GM19463 (cell line): ENCODE data around the gene AVPR2.

Source experiments
- ATAC-seq: cut with Tn5 transposase; IDR thresholded peaks from one replicate; pipeline ENCODE4 v1.9.1; 2021; ENCODE audit warnings: mild to moderate bottlenecking, moderate library complexity; ENCODE audit not compliant: unreplicated experiment

Gene AVPR2

DNA sequence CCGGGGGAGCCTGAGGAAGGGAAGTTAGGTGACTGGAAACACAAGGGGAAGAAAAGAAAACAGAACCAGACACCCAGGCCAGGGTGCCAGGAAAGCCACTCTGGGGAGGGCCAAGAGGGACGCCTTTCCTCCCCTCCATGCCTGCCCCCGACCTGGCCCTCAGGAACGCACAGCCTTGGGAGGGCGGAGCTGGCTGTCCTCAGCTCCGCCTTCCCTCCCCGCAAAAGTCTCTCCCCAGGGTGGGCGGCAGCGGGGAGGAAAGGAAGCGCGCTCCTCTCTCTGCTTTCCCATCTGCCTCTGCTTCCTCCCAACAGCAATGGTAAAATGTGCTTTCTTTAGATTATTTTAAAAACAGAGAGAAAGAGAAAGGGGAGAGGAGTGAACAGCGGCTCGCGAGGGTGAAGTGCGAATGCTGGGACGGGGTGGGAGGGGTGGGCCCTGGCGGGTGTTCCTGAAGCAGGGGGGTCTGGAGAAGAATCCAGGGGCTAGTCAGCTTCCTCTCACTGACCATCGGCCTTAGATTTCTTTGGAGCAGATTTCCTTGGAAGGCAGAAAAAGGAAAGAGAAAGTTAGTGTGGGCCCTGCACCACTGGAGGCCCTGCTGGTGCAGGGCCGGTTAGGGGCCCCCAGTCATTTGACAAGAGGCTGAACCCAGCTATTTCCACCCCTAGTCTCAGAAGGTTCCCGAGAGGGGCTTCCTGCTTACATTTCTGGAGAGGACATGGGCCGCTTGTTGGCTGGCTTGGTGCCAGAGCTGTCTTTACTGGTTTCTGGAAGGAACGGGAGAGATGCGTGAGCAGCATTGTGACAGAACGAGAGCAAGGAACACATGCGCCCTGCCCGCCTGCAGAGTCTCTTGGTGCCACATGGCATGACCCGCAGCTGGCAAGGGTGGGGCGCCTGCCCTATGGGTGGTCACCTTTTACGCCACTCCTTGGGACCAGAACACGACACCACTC lies 44.7 kb downstream of the AVPR2 start:
- ATAC-seq = no peak

GRCh38 chrX:153950127-153950526 lies 45.7 kb downstream of the AVPR2 start:
- ATAC-seq = no peak

DNA sequence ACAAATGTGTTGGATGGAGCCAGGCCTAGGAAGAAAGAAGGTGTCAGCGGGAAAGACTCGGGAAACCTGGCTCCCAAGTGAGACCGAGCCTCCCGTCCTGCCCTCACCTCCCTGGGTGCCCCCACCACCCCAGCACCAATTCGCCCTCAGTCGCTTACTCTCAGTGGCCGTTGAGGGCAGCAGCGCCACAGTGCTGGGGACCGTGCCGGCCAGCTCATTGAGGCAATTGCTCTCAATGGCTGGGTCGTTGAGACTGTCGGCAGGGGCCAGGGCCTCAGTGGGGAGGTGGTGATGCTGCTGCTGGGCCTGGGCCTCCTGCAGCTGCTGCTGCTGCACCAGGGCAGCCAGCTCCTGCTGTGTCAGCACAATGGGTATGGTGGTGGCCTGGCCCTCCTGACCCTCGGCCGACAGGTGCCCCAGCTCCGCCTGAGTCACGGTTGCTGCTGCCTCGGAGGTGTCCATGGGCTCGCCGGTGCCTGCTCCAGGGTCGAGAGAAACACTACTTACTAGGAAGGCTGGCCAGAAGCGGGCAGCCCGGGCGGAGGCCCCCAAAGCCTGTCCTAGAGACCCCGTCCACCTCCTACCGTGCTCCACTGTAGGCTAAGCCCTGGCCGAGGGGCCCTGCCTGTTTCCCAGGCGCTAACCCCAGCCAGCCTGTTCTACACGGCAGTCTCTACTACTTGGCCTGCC lies 47.4 kb downstream of the AVPR2 start:
- ATAC-seq = no peak

GRCh38 chrX:153952373-153953026 lies 48.0 kb downstream of the AVPR2 start:
- no peak for ATAC-seq

GRCh38 chrX:153953342-153953830 lies 48.9 kb downstream of the AVPR2 start:
- ATAC-seq = peak; percentile 69

DNA sequence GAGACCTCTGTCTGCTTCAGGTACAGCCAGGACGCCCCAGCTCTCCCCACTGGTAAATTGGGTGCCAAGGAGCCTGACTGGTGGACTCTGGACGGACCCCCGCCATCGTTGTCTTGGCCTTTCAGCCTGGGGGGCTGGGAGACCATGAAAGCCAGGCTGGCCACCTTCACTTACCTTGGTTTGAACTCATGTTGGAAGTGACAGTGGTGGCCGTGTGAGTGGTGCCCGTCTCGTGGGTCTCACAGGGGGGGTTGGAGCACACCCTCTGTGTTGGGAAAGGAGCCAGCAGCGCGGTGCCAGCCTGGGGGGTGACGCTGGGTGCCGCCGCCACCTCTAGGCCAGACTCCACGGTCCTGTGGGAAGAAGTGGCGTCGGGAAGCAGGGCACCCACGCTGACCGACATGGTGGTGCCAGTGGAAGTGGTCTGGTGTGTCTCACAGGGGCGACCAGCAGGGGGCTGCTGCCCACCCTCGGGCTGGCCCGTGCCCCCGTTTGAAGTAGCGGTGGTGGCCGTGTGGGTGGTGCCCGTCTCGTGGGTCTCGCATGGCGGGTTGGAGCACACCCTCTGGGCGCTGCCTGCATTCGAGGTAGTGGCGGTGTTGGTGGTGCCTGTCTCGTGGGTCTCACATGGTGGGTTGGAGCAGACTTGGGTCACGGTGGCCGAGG lies 49.6 kb downstream of the AVPR2 start:
- ATAC-seq = no peak

DNA sequence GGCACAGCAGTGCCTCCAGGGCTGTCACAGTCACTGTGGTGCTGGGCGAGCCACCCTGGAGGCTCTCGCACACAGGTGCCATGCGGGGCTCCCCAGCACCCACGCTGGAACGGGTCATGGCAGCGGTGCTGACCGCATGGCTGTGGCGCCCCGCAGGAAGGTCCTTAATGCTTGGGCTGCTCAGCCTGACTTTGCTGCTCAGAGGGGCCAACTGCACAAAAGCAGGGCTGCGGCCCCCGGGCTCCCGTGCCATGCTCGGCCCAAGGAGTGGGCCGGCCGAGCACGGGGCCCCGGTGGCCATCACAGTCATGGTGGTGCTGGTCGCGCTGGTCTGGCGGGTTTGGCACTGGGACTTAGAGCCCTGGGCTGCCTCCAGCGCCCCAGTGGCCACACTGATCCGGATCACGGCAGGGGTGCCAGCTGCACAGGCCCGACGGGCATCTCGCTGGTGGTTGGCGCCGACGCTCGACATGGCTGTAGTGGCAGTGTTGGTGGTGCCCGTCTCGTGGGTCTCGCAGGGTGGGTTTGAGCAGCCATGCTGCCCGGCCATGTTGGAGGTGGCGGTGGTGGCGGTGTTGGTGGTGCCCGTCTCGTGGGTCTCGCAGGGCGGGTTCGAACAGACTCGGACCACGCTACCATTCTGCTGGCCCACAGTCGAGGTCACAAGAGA lies 50.2 kb downstream of the AVPR2 start:
- no peak for ATAC-seq

GRCh38 chrX:153955228-153955732 lies 50.8 kb downstream of the AVPR2 start:
- ATAC-seq = no peak

DNA sequence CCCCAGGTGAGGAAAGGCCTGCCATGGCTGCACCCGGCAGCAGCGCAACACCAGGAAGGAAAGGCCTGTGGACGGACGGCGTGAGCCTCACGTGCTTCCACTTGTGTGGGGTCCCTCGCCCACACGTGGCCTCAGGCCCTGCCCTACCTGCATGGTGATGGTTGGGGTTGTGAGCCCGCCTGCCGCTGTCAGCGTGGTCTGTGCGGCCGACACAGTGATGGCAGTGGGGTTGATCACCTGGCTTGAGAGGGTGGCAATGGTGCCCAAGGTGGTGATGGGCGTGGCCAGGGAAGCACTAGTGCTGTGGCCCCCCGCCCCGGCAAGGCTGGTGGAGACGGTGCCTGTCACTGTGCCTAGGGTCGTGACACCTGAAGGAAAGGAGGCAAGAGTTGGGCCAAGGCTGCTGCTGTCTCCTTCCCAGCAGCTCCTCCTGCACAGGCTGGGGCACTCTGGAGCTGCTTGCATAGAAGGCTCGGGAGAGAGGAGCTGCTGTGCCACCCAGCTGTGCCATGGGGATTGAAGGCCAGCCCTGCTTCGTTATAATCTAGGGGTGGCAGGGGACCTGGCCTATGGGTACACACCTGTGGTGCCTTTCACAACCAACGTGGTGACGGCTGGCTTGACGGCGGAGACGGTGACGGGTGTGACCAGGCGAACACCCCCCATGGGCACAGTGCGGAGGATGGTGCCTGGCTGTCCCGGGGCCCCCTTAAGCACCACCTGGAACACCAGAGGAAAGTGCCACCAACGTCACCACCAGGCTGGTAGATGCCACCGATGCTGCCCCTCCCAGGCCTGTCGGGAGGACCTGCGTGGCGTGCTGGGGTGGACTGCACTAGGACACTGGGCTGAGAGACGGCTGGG lies 51.8 kb downstream of the AVPR2 start:
- ATAC-seq = no peak
